ENCODE data around the gene GLS.

Gene GLS

GRCh38 chr2:190889175-190889943 is 8.7 kb downstream of the GLS start:
- no peak for DNase-seq

DNA sequence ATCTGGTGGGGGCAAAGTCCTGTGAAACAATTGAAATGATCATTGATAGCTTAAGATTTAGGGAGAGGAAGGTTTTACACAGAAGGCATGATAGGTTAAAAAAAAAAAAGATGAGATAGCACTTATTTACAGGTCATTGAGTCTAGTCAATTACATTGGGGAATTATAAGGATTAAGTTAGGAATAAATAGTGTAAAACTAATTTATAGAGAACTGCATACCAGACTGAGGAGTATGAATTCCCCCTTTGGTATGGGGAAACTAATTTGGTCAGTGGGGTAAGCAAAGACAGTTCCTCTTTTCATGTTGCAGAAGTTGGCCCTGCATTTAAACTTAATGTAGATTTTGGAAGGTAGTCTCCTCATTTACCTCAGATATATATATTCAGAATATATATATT is 10.8 kb downstream of the GLS start:
- DNase-seq: no peak

DNA sequence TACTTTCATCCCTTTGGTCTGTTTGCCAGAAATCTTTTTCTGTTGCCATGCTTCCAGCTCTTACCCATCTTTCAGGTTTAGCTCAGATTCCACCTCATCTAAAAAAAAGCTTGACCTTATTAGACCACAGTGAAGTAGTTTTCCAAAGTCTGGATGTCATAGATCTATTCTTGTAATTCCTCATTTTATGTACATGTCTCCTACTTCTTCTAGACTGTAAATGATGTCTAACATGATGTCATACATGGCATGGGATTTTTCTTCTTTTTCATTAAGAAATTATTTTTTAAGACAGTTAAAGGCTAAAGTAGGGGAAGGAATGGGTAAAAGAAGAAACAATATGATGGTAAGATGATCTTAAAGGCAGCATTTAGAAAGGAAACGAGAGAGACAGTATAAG is 11.3 kb downstream of the GLS start:
- DNase-seq: no peak

DNA sequence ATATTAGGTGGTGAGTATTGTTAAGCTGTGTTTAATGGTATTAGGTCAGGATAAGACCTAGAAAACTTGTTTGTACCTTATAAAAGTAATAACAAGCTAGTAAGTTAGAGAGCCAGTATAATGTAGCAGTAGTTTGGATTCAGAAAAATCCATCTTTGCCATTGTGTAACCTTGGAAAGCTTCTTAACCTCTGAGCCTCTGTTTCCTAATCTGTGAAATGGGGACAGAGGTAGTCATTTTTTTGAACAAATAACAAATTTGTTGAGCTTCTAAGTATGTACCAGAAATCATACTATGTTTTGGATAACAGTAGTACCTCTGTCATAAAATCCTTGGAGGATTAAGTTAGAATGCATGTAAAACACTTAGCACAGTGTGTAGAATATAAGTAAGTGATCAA is 12.5 kb downstream of the GLS start:
- DNase-seq: no peak

- no peak for DNase-seq
Measured at GRCh38 chr2:190896477-190896876, 15.9 kb downstream of the GLS start.

GRCh38 chr2:190903693-190904450 is 23.3 kb downstream of the GLS start:
- no peak for DNase-seq

- no peak for DNase-seq
Measured at GRCh38 chr2:190904640-190905261, 24.1 kb downstream of the GLS start.

- no peak for DNase-seq
Measured at GRCh38 chr2:190908532-190908931, 27.9 kb downstream of the GLS start.

- no peak for DNase-seq
Measured at GRCh38 chr2:190909680-190910079, 29.1 kb downstream of the GLS start.

GRCh38 chr2:190910341-190911136 is 29.9 kb downstream of the GLS start:
- DNase-seq: no peak

GRCh38 chr2:190911813-190912212 is 31.2 kb downstream of the GLS start:
- no peak for DNase-seq

- DNase-seq: no peak
Measured at GRCh38 chr2:190912726-190913125, 32.1 kb downstream of the GLS start.

DNA sequence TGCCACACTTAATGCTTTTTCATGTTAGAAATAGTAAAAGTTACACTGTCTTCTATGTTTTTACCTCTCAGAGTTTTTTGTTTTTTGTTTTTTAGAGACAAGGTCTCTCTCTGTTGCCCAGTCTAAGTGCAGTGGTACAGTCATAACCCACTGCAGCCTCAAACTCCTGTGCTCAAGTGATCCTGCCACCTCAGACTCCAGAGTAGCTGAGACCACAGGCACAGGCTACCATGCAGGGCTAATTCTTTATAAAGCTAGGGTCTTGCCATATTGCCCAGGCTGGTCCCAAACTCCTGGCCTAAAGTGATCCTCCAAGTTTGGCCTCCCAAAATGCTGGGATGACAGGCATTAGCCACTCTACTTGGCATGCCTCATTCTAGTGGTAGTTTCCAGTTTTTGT is 33.1 kb downstream of the GLS start:
- no peak for DNase-seq

- DNase-seq: no peak
Measured at GRCh38 chr2:190916829-190917228, 36.2 kb downstream of the GLS start.

DNA sequence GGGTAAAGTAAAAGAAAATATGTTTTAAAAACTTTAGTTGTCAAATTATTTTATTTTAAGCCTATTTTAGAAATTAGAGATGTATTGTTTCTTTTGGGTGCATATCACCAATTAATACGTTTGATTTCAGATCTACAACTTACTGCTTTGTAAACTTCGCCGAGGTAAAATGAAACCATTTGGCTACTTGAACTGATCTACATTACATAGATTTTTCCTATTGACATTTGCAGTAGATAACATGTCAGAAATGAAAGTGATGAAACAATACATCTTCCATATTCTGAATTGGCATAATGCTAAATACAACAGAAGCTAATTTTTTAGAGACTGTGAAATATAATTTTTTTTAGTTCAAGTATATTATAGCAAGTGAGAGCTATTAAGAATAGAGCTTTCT is 39.5 kb downstream of the GLS start:
- no peak for DNase-seq

DNA sequence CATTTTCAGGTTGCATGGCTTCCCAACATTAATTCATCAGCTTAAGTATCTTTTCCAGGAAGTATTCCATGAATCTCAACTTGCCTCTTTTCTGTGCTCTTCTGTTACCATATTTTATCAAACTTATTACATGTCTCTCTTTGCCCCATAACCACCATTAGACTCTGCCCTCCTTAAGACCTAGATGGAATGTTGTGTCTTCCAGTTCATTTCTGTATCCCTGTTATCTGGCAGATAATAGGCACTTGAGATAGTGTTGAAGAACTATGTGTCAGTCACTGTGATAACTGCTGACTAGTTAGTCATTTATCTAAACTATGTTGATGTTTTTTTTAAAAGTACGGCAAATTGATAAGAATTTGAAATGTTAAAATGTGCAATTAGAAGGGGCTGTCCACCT is 41.8 kb downstream of the GLS start:
- DNase-seq: no peak

- no peak for DNase-seq
Measured at GRCh38 chr2:190927301-190927700, 46.7 kb downstream of the GLS start.

- DNase-seq: no peak
Measured at GRCh38 chr2:190929919-190930318, 49.3 kb downstream of the GLS start.

- DNase-seq: no peak
Measured at GRCh38 chr2:190930411-190930810, 49.8 kb downstream of the GLS start.

- DNase-seq: no peak
Measured at GRCh38 chr2:190932514-190932913, 51.9 kb downstream of the GLS start.

DNA sequence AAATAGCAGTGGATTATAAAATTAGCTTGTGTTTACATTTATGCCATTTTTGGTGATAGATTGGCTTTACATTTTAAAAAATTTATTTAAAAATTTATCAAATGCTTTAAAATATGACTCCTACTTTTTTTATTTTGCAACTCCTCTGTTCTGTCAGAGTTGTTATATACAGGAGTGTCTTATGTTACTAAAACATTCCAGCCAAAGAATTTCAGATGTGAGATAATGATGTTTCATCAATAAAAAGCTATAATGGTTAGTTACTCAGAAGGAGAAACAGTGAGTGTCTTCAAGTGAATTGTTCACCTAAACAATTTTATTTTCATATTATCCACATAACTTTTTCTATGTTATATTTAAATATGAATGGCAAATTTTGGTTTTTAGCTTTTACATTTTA is 52.7 kb downstream of the GLS start:
- DNase-seq: no peak

DNA sequence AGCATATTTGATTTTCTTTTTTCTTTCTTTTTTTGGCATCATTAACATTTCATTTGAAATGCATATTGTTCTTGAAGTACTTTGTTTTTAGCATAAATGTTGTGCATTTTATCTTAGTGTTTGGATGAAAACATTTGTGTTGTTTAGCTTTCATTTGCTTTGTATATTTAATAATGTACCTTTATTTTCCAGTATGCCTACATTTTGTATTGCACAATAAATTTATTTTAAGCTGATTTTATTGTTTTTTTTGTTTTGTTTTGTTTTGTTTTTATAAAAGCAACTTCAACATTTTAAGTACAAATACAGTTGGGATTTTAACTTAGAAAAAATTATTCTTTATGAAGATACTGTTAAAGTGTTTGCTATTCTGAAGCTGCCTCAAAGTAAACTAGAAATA is 54.4 kb downstream of the GLS start:
- no peak for DNase-seq

DNA sequence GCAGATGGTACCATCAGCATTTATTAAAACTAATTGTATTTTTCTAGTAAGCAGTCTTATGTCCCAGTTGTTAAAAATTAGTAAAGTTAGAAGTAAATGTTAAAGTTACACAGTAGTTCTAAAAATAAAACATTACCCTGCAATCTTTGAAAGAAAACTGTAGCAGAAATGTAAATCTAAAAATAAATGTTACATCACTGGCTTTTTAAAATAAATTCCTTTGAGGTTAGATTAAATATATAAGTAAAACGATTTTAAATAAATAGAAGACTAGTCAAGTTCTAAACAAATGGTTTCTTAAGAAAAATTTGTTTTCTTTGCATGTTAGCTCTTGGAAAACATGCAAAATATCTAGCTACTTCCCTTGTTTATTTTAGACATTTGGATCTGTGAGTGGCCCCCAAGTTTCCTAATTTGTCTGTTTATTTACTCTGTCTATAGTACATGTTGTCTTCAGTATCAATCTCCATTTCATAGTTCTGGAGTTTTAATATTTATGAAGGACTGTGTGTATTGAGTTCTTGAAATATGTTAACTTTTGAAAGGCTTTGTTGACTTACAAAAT is 58.2 kb downstream of the GLS start:
- no peak for DNase-seq

All from NCI-H1048 (cell line).